Measurements from ENCODE around the gene RBM12.
"Not testable (repeated sequence)": the region's sequence is repeated elsewhere in the genome, so short reads cannot be mapped to it uniquely, and the experiment has no call there.

The RBM12 gene

GRCh38 chr20:35698298-35699126 lies 33.8 kb upstream of the RBM12 start:
- DNase-seq (ENCODE audit: low read depth): no peak

GRCh38 chr20:35697696-35698297 lies 33.1 kb upstream of the RBM12 start:
- DNase-seq (ENCODE audit: low read depth): no peak

- no peak for DNase-seq (ENCODE audit: low read depth)
These were observed 31.3 kb upstream of the RBM12 start for GRCh38 chr20:35695978-35696377.

GRCh38 chr20:35695245-35695749 lies 30.6 kb upstream of the RBM12 start:
- no peak for DNase-seq (ENCODE audit: low read depth)

- DNase-seq (ENCODE audit: low read depth): no peak
These were observed 25.6 kb upstream of the RBM12 start for GRCh38 chr20:35690265-35690664.

- not testable (repeated sequence) for DNase-seq (ENCODE audit: low read depth)
These were observed 22.2 kb upstream of the RBM12 start for GRCh38 chr20:35686872-35687271.

- DNase-seq (ENCODE audit: low read depth): not testable (repeated sequence)
These were observed 20.7 kb upstream of the RBM12 start for GRCh38 chr20:35685368-35685767.

GRCh38 chr20:35681960-35682359 lies 17.3 kb upstream of the RBM12 start:
- no peak for DNase-seq (ENCODE audit: low read depth)

- no peak for DNase-seq (ENCODE audit: low read depth)
These were observed 15.9 kb upstream of the RBM12 start for GRCh38 chr20:35680452-35681183.

GRCh38 chr20:35674921-35675320 lies 10.2 kb upstream of the RBM12 start:
- DNase-seq (ENCODE audit: low read depth): no peak

- DNase-seq (ENCODE audit: low read depth): no peak
These were observed 9.2 kb upstream of the RBM12 start for GRCh38 chr20:35673884-35674283.

- DNase-seq (ENCODE audit: low read depth): no peak
These were observed 5.0 kb upstream of the RBM12 start for GRCh38 chr20:35669681-35670080.

- DNase-seq (ENCODE audit: low read depth): no peak
These were observed 4.5 kb upstream of the RBM12 start for GRCh38 chr20:35669221-35669620.

- DNase-seq (ENCODE audit: low read depth): no peak
These were observed 1.2 kb upstream of the RBM12 start for GRCh38 chr20:35665949-35666288.

GRCh38 chr20:35663516-35664465 lies 909 bp downstream of the RBM12 start:
- no peak for DNase-seq (ENCODE audit: low read depth)

GRCh38 chr20:35662551-35662950 lies 2.1 kb downstream of the RBM12 start:
- no peak for DNase-seq (ENCODE audit: low read depth)

- DNase-seq (ENCODE audit: low read depth): no peak
These were observed 2.8 kb downstream of the RBM12 start for GRCh38 chr20:35661908-35662307.

- no peak for DNase-seq (ENCODE audit: low read depth)
These were observed 3.6 kb downstream of the RBM12 start for GRCh38 chr20:35661053-35661452.

- DNase-seq (ENCODE audit: low read depth): no peak
These were observed 4.4 kb downstream of the RBM12 start for GRCh38 chr20:35660122-35660937.

GRCh38 chr20:35657271-35657670 lies 7.4 kb downstream of the RBM12 start:
- no peak for DNase-seq (ENCODE audit: low read depth)

- no peak for DNase-seq (ENCODE audit: low read depth)
These were observed 10.3 kb downstream of the RBM12 start for GRCh38 chr20:35654415-35654814.
